Adrenal gland (tissue), 12 donors: ENCODE results near the gene TADA2A. TPM values are rescaled to one million over a fixed set of nuclear protein-coding genes. Genes with fewer than 3 reads are reported as not detected.

Experiments used
- DNase-seq, 7 donors: peaks; one replicate each; pipeline ENCODE4 v3.0.0-alpha.2; 2019 to 2020
- H3K27ac ChIP-seq, 5 donors: fragments of 200-600 bp; sonication (generic) in 4 of 5; 1 replicate in 3 of 5; 2 replicates in 2 of 5; pipeline versions ENCODE4 v1.5.1 to v1.8.0; 2016 to 2020; ENCODE audit warnings: mild to moderate bottlenecking in 1 of 5
- H3K27me3 ChIP-seq: fragments of 200-600 bp; 2 replicates; pipeline ENCODE4 v1.8.0; 2021
- H3K36me3 ChIP-seq, 2 donors: fragments of 200-600 bp; replicated peaks in 1 of 2; 1 replicate in 1 of 2; 2 replicates in 1 of 2; pipeline versions ENCODE4 v1.5.1 to v1.8.0; 2018 to 2022
- H3K4me1 ChIP-seq, 2 donors: fragments of 200-600 bp; replicated peaks in 1 of 2; 1 replicate in 1 of 2; 2 replicates in 1 of 2; pipeline versions ENCODE4 v1.5.1 to v1.8.0; 2018 to 2021
- H3K4me3 ChIP-seq, 4 donors: fragments of 200-600 bp; sonication (generic) in 3 of 4; one replicate each; pipeline ENCODE4 v1.5.1; 2016 to 2018
- H3K9me3 ChIP-seq, 3 donors: fragments of 200-600 bp; sonication (generic) in 1 of 3; replicated peaks in 1 of 3; 1 replicate in 2 of 3; 2 replicates in 1 of 3; pipeline versions ENCODE4 v1.5.1 to v1.8.0; 2016 to 2021
- POLR2A ChIP-seq, 2 donors: fragments of 450-650 bp; IDR thresholded peaks; one replicate each; pipeline ENCODE4 v1.6.1; 2017; ENCODE audit warnings: antibody characterized with exemption in 2 of 2, mild to moderate bottlenecking in 2 of 2, moderate library complexity in 1 of 2
- whole genome bisulfite sequencing, 4 donors: extraction: QIAGEN DNeasy Blood & Tissue Kit in 2 of 4; methylation state at CpG; one replicate each; pipeline versions ENCODE4 v1.1.5 to v1.1.7; 2013 to 2017; 5-methylcytosine and 5-hydroxymethylcytosine counted together
- intact Hi-C, 2 donors: fragments of 100-400 bp; cut with DNase I; formaldehyde crosslinking; loops; one replicate each; pipeline versions ENCODE4 v1.14.1 to v1.15.0; 2022 to 2023
- polyA plus RNA-seq, 3 donors: library from polyadenylated mRNA; stranded (reverse); fragments of 200-250 nt in 2 of 3; fragments of 350-450 nt in 1 of 3; fragmentation: Illumina TruSeq in 1 of 3; extraction: RNeasy Lipid Tissue Mini Kit (QIAGEN cat#74804) in 1 of 3; gene quantifications; one replicate each; pipeline ENCODE4 v1.2.3, GENCODE V29; 2013 to 2014
- total RNA-seq, 9 donors: library from RNA; depleted of rRNA in 4 of 9; stranded (reverse); fragments of >200 nt in 4 of 9; fragments of 120-200 nt in 1 of 9; fragmentation: NEBNext Ultra II Directional in 1 of 9; extraction: Animal tissue kit (Norgen Biotek cat#: 25700) in 1 of 9; gene quantifications; one replicate each; pipeline versions ENCODE4 v1.1.0 to v1.2.4, GENCODE V29; 2013 to 2023
- TF ChIP-seq, protein P1 (sequence below), 6 experiments: fragments of 450-650 bp in 4 of 6; fragments of 200-600 bp in 2 of 6; sonication (generic) in 1 of 6; IDR thresholded peaks; 1 replicate in 5 of 6; 2 replicates in 1 of 6; pipeline versions ENCODE4 v1.5.1 to v1.8.0; 2016 to 2021; ENCODE audit warnings: antibody characterized with exemption in 6 of 6, mild to moderate bottlenecking in 2 of 6, moderate library complexity in 1 of 6
- donor health status: healthy with polysubstance abuse.
- donor health status: Bipolar disorder and iron deficiency.
- donor health status: DM: yes; HTN: yes; CAD: no.
- donor health status: DM: no; HTN: no; CAD: no.
- donor health status: DM: no; HTN: no; CAD: no.
- donor health status: DM: yes; HTN: yes; CAD: no.

TADA2A gene
- total and polyA plus RNA-seq, 12 donors: 7.6 to 21.5 (median 15.7) TPM

DNA sequence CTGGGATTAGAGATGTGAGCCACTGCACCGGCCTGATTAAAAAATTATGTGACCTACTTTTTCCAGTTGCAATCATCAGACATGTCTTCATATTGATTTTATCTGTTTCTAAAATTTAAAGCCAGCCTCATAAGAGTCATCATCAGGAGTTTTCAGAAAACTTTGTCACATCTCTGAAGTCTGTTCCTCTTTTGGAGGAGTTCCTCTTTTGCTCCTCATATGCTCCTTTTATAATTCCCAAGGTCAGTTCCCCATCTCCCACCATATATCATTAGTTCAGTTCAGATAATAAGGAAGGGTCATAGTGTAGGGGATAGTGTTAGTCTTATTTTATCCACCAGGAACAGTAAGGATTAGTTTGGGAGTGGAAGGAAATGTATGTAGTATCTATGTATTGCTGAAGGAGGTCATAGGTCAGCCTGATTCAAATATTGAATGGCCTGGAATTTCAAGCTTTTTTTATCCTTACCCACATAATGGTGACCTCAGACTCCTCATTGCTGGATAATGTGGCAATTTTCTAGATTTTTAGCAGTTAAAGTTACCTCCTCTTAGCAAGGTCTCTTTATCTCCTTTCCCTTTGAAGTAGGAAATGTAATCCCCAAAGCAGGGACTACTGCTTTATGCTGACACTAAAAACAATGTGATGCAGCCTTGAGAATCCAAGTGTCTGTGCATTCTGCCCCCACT is 69.2 kb downstream of the TADA2A start:
- 66 to 91% (median 73%) methylated on average over 1 of the region's 1 CpG for WGBS, 4 donors
- no peak overlapping the region for H3K4me3 ChIP-seq
- H3K36me3 ChIP-seq: peaks cover 0 to 66% of the 10 kb centered on the region in 2 donors
- no peaks in the 10 kb centered on the region for H3K27me3 ChIP-seq
- DNase-seq: no peak
- no peaks in the 10 kb centered on the region for H3K9me3 ChIP-seq
- intact Hi-C loops: no loop called here
- H3K4me1 ChIP-seq: no peaks in the 10 kb centered on the region
- no peak overlapping the region for H3K27ac ChIP-seq
- TF ChIP-seq, protein P1, sequence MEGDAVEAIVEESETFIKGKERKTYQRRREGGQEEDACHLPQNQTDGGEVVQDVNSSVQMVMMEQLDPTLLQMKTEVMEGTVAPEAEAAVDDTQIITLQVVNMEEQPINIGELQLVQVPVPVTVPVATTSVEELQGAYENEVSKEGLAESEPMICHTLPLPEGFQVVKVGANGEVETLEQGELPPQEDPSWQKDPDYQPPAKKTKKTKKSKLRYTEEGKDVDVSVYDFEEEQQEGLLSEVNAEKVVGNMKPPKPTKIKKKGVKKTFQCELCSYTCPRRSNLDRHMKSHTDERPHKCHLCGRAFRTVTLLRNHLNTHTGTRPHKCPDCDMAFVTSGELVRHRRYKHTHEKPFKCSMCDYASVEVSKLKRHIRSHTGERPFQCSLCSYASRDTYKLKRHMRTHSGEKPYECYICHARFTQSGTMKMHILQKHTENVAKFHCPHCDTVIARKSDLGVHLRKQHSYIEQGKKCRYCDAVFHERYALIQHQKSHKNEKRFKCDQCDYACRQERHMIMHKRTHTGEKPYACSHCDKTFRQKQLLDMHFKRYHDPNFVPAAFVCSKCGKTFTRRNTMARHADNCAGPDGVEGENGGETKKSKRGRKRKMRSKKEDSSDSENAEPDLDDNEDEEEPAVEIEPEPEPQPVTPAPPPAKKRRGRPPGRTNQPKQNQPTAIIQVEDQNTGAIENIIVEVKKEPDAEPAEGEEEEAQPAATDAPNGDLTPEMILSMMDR (IDR thresholded peaks at IDR 0.05): no peak
- no peak for TF ChIP-seq POLR2A (IDR thresholded peaks at IDR 0.05)

DNA sequence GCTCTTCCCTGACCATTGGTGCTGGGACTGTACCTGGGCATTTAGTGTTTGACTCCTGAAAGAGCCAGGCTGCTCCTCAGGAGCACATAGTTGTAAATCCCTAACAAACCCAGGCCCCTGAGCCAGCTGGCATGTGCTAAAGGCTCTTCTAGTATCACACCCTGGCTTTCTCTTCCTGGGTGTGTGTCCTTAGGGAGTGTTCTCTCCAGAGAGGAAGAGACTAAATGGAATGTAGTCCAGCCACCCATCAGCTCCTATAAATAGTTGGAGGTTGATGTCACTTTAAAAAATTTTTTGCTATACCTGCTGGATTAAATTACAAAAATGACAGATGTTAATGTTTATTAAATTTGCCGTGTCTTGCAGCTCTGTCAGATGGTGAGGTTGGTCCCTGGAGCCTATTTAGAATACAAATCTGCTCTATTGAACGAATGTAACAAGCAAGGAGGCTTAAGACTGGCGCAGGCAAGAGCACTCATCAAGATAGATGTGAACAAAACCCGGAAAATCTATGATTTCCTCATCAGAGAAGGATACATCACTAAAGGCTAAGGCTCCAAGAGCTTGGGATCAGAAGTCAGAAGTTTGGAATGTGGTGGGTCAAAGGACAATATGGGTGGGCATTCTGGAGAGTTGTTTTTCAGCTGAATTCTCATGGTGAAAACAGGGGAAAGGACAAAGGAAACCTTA is 69.9 kb downstream of the TADA2A start:
- Histone ChIP-seq H3K4me3 (no peak overlapping the region), H3K9me3 (no peaks in the 10 kb centered on the region), H3K4me1 (no peaks in the 10 kb centered on the region), H3K27ac (no peak overlapping the region), H3K27me3 (no peaks in the 10 kb centered on the region), H3K36me3 (peaks cover 0 to 59% of the 10 kb centered on the region in 2 donors)
- no peak for TF ChIP-seq POLR2A (IDR thresholded peaks at IDR 0.05)
- TF ChIP-seq, protein P1 (IDR thresholded peaks at IDR 0.05): no peak
- no peak for DNase-seq
- intact Hi-C loops: no loop called here
- WGBS, 4 donors: 68 to 79% (median 77%) methylated on average over 4 of the region's 4 CpGs

DNA sequence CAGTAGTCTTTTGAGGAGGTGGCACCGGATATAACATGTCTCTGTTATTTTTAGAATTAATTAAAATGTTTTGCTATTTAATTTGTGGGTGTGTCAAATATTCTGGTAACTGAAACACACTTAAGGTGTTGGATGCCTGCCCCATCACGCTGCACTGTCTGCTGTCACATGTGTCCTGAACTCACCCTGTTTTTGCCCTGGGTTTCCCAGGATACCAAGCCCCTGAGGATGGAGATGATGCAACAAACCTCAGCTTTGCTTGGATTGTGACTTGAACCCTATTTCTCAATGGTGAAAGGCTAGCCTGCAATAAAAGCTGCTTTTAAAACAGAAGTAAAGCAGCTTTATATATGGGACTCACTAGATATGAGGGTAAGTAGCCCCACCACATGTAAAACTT is 71.5 kb downstream of the TADA2A start:
- no peak for DNase-seq
- Histone ChIP-seq H3K4me3 (no peak overlapping the region), H3K9me3 (no peaks in the 10 kb centered on the region), H3K27me3 (no peaks in the 10 kb centered on the region), H3K4me1 (no peaks in the 10 kb centered on the region), H3K27ac (no peak overlapping the region), H3K36me3 (peaks cover 0 to 47% of the 10 kb centered on the region in 2 donors)
- TF ChIP-seq, protein P1 (IDR thresholded peaks at IDR 0.05): no peak
- TF ChIP-seq POLR2A (IDR thresholded peaks at IDR 0.05): no peak
- intact Hi-C loops: no loop called here
- WGBS, 4 donors: 75 to 86% (median 85%) methylated on average over 2 of the region's 2 CpGs

DNA sequence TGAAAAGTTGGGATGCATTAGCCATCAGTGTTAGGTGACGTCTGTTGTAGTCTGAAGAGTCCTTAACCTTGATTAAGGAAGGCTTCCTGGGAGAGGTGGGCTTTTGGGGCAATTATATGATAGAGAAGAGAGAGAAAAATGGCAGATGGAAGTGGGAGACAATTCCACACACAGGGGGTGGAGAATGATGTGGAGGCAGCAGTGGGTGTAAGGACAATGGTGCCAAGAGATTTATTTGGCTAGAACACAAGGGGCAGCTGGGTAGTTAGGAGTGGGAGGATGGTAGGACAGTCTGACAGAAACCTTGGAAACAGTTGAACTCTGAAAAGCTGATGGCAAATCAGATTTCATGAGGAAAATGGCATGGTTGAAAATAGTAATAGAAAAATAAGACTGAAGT is 72.3 kb downstream of the TADA2A start:
- Histone ChIP-seq H3K4me1 (no peaks in the 10 kb centered on the region), H3K36me3 (peaks cover 0 to 38% of the 10 kb centered on the region in 2 donors), H3K9me3 (no peaks in the 10 kb centered on the region), H3K4me3 (no peak overlapping the region), H3K27me3 (no peaks in the 10 kb centered on the region), H3K27ac (no peak overlapping the region)
- intact Hi-C loops: no loop called here
- WGBS, 4 donors: 88 to 100% (median 95%) methylated on average over 1 of the region's 1 CpG
- DNase-seq: no peak
- TF ChIP-seq, protein P1 (IDR thresholded peaks at IDR 0.05): no peak
